ENCODE data around the gene HCN3.

DNA sequence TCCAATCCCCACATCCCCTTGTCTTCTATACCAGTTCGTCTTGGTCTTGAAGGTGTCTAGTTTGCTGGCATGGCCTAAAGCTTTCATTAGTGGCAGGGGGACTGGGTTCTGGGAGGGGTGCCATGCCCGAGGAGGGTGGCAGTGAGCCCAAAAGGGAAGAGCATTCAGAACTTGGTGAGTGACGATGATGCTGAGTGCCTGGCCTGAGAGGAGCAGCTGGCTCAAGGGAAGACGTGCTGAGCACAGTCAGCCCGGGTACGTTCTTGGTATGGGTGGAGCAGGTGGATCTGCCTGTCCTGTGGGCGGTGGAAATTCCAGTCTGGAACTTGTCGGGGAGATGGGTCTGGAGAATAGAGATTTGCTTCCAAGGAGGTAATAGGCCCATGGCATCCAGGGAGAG, 36.0 kb downstream of the HCN3 start:
- TF ChIP-seq EZH2phosphoT487 (IDR thresholded peaks at IDR 0.05; ENCODE audit: low read length): no peak
- TF ChIP-seq, protein P1, sequence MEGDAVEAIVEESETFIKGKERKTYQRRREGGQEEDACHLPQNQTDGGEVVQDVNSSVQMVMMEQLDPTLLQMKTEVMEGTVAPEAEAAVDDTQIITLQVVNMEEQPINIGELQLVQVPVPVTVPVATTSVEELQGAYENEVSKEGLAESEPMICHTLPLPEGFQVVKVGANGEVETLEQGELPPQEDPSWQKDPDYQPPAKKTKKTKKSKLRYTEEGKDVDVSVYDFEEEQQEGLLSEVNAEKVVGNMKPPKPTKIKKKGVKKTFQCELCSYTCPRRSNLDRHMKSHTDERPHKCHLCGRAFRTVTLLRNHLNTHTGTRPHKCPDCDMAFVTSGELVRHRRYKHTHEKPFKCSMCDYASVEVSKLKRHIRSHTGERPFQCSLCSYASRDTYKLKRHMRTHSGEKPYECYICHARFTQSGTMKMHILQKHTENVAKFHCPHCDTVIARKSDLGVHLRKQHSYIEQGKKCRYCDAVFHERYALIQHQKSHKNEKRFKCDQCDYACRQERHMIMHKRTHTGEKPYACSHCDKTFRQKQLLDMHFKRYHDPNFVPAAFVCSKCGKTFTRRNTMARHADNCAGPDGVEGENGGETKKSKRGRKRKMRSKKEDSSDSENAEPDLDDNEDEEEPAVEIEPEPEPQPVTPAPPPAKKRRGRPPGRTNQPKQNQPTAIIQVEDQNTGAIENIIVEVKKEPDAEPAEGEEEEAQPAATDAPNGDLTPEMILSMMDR (IDR thresholded peaks at IDR 0.05; ENCODE audit: low read length): no peak

Measured in MM.1S (cell line).